ENCODE results near the gene HS3ST4.
"Not testable (repeated sequence)": the region's sequence is repeated elsewhere in the genome, so short reads cannot be mapped to it uniquely, and the experiment has no call there.

The HS3ST4 gene

DNA sequence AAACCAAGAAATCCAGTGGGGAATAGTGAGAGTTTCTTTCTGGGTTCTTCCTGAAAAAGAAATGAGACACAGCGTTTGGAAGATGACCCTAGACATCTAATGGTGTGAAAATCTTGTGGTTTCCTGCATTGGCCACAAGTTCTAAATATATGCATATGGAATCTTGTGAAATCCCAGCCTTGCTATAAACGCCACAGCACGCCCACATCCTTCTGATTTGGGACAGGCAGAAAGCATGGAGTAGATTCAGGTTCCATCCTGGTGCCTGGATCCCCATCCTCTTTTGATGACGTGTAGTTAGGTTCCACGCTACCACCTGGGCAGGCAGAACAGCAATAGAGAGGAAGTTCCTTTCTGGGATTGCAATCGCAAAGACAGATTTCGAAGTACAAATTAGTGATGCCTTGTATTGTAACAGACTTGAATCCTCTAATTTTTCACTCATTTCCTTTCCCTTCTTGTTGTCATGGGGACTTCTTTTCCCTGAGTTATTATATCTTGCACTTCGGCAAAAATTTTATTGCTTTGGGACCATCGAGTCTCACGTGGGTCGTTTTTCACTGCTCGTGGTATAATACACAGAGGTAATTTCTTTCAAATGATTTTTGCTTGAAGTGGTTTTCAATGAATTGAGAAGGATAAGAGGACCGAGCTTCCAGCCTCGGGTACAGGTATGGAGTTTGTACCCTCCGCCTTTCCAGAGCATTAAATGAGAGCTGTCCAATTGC lies 37.6 kb downstream of the HS3ST4 start:
- DNase-seq (ENCODE audit: extremely low read depth in 1 of 2, low read depth in 1 of 2), result no peak

GRCh38 chr16:25730396-25730795 lies 38.6 kb downstream of the HS3ST4 start:
- DNase-seq (ENCODE audit: extremely low read depth in 1 of 2, low read depth in 1 of 2), result no peak

DNA sequence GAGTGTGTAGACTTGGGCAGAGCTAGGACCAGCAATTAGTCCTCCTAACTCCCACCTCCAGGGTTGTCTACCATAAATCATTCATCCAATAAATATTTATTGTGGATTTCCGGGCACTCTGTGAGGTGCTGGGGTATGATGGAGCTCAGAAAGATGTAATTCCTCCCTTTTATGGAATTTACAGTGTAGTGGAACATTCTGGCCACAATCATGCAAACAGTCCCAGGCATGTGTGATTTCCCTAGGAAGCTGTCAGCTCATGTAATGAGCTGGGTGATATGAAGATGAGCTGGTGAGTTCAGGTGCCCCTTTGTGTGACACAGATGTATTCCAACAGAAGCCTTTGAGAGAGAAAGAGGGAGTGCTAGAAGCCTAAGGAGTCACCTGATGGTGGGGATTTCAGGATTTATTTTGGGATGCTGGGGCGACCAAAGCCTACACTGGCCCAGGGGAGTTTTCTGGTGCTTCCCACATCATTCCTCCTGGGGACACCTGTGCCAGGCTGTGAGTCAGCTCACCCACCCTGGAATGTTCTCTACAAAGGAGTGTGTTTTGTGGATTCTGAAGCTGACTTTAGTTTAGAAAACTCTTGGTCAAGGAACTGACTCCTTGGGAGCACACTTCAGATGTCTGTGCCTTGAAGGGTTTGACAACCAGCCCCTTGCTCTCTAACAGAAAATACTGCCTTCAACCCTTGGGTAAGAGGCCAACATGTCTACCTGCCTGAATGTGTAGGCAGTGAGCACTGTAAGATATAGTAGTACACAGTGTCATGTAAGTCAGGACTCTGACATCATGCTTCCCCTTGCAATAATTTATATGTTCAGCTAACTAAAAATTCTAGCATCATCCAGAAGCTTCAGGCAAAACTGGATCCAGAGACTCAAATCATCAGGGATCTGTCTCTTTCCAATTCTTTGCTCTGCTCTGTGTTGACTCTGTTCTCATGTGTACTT lies 42.9 kb downstream of the HS3ST4 start:
- DNase-seq (ENCODE audit: extremely low read depth in 1 of 2, low read depth in 1 of 2), result no peak

- no peak for DNase-seq (ENCODE audit: extremely low read depth in 1 of 2, low read depth in 1 of 2)
Observed at GRCh38 chr16:25735645-25736044, 43.9 kb downstream of the HS3ST4 start.

- no peak for DNase-seq (ENCODE audit: extremely low read depth in 1 of 2, low read depth in 1 of 2)
Observed at GRCh38 chr16:25747160-25747758, 55.5 kb downstream of the HS3ST4 start.

DNA sequence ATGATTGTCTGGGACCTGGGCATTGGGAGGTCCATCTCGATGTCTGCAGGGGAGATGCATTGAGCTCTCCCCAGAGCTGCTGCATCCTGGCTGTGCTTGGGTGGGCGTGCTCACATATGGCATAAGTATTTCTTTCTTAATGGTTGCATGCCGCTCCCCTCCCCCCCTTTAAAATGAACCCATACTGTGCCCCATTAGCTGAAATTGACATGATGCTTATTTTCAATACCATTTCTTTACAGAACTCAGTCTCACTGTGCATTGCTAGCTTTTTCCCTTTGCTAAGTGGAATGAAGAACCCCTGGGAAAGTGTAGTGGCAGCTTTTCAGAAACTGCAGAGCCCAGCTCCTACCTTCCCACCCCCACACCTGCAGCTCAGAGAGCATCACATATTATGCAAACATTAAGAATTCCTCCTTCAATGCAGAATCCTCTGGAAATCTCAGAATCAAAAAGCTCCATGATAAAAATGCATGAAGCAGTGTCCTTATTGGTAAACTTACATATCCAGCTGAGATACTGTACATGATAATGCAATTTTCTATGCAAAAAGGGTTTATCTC lies 56.4 kb downstream of the HS3ST4 start:
- no peak for DNase-seq (ENCODE audit: extremely low read depth in 1 of 2, low read depth in 1 of 2)

GRCh38 chr16:25750488-25751216 lies 58.9 kb downstream of the HS3ST4 start:
- no peak for DNase-seq (ENCODE audit: extremely low read depth in 1 of 2, low read depth in 1 of 2)

- DNase-seq (ENCODE audit: extremely low read depth in 1 of 2, low read depth in 1 of 2), result no peak
Observed at GRCh38 chr16:25751230-25751835, 59.6 kb downstream of the HS3ST4 start.

- DNase-seq (ENCODE audit: extremely low read depth in 1 of 2, low read depth in 1 of 2), result no peak
Observed at GRCh38 chr16:25764466-25764865, 72.7 kb downstream of the HS3ST4 start.

DNA sequence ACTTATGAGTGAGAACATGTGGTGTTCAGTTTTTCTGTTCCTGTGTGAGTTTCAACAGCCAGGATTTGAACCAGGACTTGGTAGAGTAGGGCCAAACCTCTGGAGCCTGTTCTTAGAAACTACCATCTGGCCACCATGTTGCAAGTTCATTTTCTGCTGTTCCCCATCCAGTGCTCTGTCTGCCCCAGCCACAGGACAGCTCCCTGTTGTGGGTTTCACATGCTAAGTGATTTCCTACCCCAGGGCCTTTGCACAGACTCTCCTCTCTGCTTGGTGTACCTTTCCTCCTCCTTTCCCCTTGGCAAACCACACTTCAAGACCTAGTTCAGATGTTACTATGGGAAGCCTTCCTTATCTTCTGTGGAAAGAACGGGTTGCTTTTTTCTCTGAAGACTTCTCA lies 79.5 kb downstream of the HS3ST4 start:
- no peak for DNase-seq (ENCODE audit: extremely low read depth in 1 of 2, low read depth in 1 of 2)

GRCh38 chr16:25771812-25772568 lies 80.2 kb downstream of the HS3ST4 start:
- no peak for DNase-seq (ENCODE audit: extremely low read depth in 1 of 2, low read depth in 1 of 2)

DNA sequence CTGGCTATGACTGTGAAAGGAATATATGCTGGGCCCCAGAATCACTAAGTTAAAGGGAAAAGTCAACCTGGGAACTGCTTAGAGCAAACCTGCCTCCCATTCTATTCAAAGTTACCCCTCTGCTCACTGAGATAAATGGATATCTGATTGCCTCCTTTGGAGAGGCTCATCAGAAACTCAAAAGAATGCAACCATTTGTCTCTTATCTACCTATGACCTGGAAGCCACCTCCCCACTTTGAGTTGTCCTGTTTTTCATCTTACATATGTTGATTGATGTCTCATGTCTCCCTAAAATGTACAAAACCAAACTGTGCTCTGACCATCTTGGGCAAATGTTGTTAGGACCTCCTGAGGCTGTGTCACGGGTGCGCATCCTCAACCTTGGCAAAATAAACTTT lies 84.5 kb downstream of the HS3ST4 start:
- DNase-seq (ENCODE audit: extremely low read depth in 1 of 2, low read depth in 1 of 2), result not testable (repeated sequence)

DNA sequence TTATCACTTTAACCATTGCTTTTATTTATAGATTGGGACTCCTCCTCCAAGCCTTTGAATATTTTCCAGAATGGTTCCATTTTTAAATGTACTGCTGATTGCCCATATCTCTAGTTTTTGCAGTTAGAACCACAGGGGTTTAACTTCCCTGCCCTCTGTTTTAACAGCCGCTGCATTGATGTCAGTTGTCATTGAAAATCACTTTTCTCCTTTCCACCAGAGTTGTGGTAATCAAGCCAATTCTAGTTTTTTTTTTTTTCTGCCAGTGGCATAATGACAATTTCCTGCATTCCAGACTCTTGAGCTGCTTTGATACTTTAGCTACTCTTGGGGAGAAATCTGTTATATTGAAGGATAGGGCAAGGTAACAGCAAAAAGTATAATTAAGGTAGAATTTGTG lies 91.5 kb downstream of the HS3ST4 start:
- DNase-seq (ENCODE audit: extremely low read depth in 1 of 2, low read depth in 1 of 2), result no peak

GRCh38 chr16:25785361-25785760 lies 93.6 kb downstream of the HS3ST4 start:
- DNase-seq (ENCODE audit: extremely low read depth in 1 of 2, low read depth in 1 of 2), result no peak

DNA sequence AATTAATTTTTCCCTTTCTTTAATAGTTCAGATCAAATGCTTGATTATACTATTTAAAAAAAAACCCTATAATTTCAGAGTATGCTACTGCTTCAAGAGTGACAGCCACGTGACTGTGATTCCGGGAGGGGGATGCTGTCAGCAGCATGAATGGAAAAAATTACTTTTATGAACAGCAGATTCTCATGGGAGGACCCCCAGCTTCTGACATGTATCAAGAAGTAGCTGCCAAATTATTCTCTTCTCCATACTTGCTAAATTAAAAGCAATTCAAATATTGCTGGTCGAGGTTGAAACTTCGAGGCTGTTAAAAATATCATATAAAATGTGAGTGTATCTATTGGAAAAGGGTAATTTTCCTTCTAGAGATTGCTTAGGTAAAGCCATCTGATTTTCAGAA lies 95.0 kb downstream of the HS3ST4 start:
- no peak for DNase-seq (ENCODE audit: extremely low read depth in 1 of 2, low read depth in 1 of 2)

- no peak for DNase-seq (ENCODE audit: extremely low read depth in 1 of 2, low read depth in 1 of 2)
Observed at GRCh38 chr16:25788637-25789036, 96.9 kb downstream of the HS3ST4 start.

DNA sequence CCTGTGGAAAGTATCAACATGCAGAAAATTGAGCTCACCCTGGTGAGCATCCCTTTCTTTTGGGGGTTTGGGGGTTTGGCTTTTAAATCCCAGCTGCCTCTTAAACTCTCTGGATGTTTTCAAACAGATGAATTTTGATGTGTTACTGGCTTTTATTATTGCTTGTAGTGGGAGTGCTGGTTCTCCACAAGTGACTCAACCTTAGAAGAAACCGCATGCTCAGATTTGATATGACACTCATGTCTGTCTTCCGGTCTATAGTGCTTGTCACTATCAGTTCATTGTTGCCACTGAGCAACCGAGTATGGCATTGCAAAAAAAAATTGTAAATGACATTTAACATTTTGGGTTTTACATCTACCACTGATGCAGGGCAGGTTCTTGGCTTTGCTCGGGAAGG lies 104.5 kb downstream of the HS3ST4 start:
- no peak for DNase-seq (ENCODE audit: extremely low read depth in 1 of 2, low read depth in 1 of 2)

DNA sequence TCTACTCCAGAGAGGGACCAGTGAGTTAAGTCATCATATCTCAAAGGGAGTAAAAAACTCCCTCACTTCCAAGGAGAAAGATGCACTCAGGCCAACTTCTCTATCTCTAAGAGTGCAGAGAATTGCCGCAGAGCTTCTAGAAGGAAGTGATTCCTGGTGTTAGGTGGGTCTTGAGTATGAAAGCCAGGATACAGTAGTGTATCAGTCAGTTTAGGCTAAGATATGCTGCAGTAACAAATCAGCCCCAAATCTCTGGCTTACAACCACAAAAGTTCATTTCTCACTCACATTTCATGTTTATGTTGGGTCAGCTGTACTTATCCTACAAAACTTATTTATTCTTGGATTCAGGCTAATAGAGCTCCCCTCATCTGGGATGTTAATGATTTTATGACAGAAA lies 106.3 kb downstream of the HS3ST4 start:
- no peak for DNase-seq (ENCODE audit: extremely low read depth in 1 of 2, low read depth in 1 of 2)

DNA sequence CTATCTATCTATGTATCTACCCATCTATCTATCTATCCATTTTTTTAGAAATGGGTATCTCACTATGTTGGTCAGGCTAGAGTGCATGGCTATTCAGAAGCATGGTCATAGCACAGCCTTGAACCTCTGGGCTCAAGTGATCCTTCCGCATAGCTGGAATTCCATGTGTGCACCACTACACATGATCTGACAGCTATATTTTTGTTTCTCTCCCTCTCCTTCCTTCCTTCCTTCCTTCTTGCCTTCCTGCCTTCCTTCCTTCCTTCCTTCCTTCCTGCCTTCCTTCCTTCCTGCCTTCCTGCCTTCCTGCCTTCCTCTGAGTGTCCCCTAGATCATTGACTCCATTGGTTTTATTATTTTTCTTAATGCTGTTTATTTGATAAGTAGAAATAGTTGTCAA lies 108.1 kb downstream of the HS3ST4 start:
- no peak for DNase-seq (ENCODE audit: extremely low read depth in 1 of 2, low read depth in 1 of 2)

GRCh38 chr16:25812215-25812614 lies 120.5 kb downstream of the HS3ST4 start:
- DNase-seq (ENCODE audit: extremely low read depth in 1 of 2, low read depth in 1 of 2), result no peak
